ENCODE data around the gene PCGF3.

PCGF3 gene

GRCh38 chr4:819401-820229, 114.0 kb downstream of the PCGF3 start:
- DNase-seq (ENCODE audit: extremely low read depth in 1 of 2, low read depth in 1 of 2) = no peak
